GM12872 (cell line): Measurements from ENCODE around the gene SLAMF1.

Experiments used
- CTCF ChIP-seq: IDR thresholded peaks from 3 replicates; pipeline ENCODE4 v1.5.1; 2011; ENCODE audit warnings: low read depth, mild to moderate bottlenecking, low read length, moderate library complexity; ENCODE audit not compliant: insufficient read depth

Gene SLAMF1

DNA sequence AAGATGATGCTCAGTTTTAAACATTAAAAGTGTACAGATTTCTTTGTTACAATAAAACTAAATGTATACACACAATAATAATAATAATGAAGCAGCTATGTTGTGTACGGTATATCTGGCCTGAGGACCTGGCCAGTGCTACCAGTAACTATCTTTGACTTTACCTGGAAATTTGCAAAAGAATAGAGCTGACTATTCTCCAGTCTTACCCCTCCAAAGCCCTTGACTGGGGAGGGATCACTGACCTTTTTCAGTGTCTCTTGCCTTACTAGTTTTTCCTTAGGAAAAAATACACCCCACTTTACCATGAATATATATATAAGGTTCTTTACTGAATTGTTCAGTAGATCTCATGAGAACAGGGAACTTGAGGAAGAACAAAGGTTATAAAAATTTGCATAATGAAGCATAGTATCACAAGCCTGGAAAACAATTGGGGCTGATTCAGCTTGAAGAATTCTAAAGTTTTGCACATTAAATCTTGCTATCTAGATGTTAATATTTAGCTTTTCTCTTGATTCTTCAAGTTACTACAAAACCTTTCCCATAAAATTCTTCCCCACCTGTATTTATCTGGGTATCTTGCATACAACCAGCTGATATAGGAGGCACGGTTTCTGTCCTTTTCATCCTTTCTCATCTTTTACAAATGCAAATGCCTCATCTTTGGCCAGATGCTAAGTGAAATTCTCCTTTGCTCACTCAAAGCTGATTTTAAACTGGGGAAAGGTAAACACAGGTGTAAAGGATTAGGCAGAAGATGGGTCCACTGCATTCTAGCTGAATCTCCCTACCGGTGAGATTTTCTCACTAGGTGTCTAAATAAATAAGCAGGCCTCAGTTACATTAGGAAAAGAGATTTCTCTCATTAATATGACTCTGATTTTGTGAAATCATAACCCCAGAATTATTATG lies 25.0 kb upstream of the SLAMF1 start:
- no peak for TF ChIP-seq CTCF

DNA sequence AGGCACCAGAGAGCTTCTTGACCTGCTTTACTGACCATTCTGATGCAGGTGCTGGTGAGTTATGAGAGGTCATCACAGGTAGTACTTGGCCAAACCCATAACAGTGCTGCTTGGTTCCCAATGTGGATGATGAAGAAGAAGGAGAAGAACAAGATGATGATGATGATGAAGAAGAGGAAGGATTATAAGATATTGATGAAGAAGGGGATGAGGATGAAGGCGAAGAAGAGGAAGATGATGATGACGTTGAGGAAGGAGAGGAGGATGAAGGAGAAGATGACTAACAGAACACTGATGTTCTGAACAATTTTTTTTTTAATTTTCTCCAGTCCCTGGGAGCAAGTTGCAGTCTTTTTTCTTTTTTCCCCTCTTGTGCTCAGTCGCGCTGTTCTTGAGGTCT lies 23.9 kb upstream of the SLAMF1 start:
- no peak for TF ChIP-seq CTCF

DNA sequence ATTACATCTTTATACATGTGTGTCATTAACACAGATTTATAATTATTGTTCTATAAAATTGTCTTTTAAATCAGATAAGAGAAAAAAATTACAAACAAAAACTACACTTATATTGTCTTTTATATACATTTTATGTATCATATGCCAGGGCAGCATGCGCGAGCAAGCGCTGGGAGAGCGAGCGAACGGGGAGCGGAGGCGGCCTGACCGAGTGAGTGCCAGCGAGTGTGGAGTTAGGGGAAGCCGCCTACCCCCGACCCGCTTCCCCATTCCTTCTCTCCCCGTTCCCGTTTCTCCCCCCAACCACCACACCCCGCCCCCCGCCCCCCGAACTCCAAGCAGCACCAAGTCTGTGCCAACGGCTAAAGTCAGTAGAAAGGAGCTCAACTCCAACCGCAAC lies 23.0 kb upstream of the SLAMF1 start:
- TF ChIP-seq CTCF, result no peak

- no peak for TF ChIP-seq CTCF
Observed at GRCh38 chr1:160669276-160669675, 22.4 kb upstream of the SLAMF1 start.

- no peak for TF ChIP-seq CTCF
Observed at GRCh38 chr1:160667896-160668295, 21.1 kb upstream of the SLAMF1 start.

DNA sequence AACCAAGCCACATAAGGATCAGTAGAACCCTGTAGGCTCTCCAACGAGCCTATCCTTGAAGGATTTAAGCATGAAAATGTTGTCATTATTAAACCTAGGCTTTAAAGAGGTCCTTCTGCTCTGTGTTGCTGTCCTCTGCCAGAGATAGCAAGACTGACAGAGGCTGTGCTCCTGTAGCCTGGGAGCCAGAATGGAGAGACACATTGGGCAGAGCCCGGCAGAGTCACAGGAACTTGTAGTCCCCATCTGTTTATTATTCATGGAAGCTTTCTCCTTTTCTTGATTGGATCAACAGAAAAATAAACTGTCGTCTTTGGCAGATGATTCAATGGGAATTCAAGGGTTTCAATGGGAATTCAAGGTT lies 19.2 kb upstream of the SLAMF1 start:
- TF ChIP-seq CTCF, result no peak

GRCh38 chr1:160665330-160666078 lies 18.7 kb upstream of the SLAMF1 start:
- TF ChIP-seq CTCF, result no peak
